ENCODE data around the gene RABGEF1.

GRCh38 chr7:66729274-66729673 is 11.3 kb upstream of the RABGEF1 start:
- TF ChIP-seq CTCF (IDR thresholded peaks at IDR 0.05) (no peak), EZH2 (IDR thresholded peaks at IDR 0.05) (no peak), EZH2phosphoT487 (IDR thresholded peaks at IDR 0.05) (no peak)

Measured in neural progenitor cell (in vitro differentiated cells).